ENCODE results near the gene UNC13C.

DNA sequence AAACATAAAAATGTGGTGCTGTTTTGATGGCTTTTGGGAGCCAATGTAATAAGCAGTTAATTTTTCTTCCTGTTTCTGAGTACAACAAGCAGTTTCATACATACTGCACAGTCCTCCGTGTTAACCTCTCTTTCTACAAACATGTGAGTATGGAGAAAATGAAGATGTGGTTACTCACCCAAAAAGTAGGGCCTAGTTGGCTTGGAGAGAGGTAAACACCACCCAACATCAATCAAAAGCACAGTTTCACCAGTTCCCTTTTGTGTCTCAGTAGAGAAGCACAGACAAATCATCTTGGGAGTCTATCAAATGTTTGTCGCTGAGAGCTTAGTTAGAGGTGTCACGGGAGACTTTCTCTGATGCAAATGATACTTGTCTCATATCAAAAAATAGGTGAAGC lies 320.2 kb downstream of the UNC13C start:
- TF ChIP-seq, protein P1, sequence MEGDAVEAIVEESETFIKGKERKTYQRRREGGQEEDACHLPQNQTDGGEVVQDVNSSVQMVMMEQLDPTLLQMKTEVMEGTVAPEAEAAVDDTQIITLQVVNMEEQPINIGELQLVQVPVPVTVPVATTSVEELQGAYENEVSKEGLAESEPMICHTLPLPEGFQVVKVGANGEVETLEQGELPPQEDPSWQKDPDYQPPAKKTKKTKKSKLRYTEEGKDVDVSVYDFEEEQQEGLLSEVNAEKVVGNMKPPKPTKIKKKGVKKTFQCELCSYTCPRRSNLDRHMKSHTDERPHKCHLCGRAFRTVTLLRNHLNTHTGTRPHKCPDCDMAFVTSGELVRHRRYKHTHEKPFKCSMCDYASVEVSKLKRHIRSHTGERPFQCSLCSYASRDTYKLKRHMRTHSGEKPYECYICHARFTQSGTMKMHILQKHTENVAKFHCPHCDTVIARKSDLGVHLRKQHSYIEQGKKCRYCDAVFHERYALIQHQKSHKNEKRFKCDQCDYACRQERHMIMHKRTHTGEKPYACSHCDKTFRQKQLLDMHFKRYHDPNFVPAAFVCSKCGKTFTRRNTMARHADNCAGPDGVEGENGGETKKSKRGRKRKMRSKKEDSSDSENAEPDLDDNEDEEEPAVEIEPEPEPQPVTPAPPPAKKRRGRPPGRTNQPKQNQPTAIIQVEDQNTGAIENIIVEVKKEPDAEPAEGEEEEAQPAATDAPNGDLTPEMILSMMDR (conservative IDR thresholded peaks at IDR 0.05; ENCODE audit: low read length): no peak
- no peak for TF ChIP-seq EZH2phosphoT487 (IDR thresholded peaks at IDR 0.05; ENCODE audit: borderline replicate concordance, low read depth, low read length)

Data from OCI-LY7 (cell line).